KOPT-K1 (cell line): ENCODE data around the gene NRG3.

ENCODE experiments used
- H3K27ac ChIP-seq: fragments of 200-600 bp; sonication (generic); 2 replicates; pipeline ENCODE4 v1.5.1; 2016; ENCODE audit warnings: antibody characterized with exemption, mild to moderate bottlenecking, low read depth, low read length; ENCODE audit not compliant: poor library complexity, severe bottlenecking
- H3K36me3 ChIP-seq: fragments of 200-600 bp; sonication (generic); 2 replicates; pipeline ENCODE4 v1.5.1; 2017; ENCODE audit warnings: antibody characterized with exemption, mild to moderate bottlenecking, low read length, moderate library complexity; ENCODE audit not compliant: insufficient read depth
- H3K9me3 ChIP-seq: fragments of 200-600 bp; sonication (generic); 2 replicates; pipeline ENCODE4 v1.5.1; 2017; ENCODE audit warnings: antibody characterized with exemption, low read length, mild to moderate bottlenecking; ENCODE audit not compliant: insufficient read depth, poor library complexity, severe bottlenecking

Gene NRG3

GRCh38 chr10:82759050-82759449 is 884.1 kb downstream of the NRG3 start:
- Histone ChIP-seq H3K36me3 (no peaks in the 10 kb centered on the region), H3K9me3 (no peaks in the 10 kb centered on the region), H3K27ac (no peak overlapping the region)

DNA sequence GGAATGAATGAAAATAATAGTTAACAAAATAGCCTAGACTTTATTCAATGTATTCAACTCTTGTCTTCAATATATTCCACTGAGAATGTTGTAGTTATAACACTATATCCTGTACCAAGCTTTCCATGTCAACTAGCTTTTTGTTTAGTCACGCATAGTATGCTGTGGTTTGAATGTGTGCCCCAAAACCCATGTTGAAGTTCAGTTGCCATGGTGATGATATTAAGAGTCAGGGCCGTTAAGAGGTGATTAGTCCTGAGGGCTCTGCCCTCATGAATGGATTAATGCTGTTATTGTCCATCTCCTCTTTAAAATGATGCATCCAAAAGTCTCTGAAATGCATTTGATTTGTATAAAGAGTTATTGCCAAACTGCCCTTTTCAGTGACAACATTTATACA is 887.6 kb downstream of the NRG3 start:
- H3K27ac ChIP-seq = no peak overlapping the region
- H3K36me3 ChIP-seq = no peaks in the 10 kb centered on the region
- H3K9me3 ChIP-seq = no peaks in the 10 kb centered on the region

DNA sequence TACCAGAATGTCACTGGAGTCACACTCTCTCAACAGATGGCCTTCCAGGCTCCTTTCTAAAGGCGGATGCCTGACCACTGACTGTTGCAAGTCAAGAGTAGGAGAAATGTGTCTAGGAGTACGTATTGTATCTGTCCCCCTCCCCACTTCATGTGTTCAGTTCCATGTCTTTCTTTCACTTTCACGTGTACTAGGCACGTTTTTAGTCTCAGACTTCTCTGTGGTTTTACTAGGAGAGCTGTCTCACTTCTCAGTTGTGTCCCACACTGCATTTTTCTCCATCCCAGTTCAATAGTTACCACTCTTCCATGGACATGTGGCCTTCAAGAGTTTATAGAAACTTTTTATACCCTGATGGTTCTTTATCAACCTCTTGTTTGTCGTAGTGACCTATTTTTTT is 893.0 kb downstream of the NRG3 start:
- Histone ChIP-seq H3K9me3 (no peaks in the 10 kb centered on the region), H3K27ac (no peak overlapping the region)

GRCh38 chr10:82778908-82779307 is 903.9 kb downstream of the NRG3 start:
- no peaks in the 10 kb centered on the region for H3K9me3 ChIP-seq
- no peak overlapping the region for H3K27ac ChIP-seq

More for the DNA sequence above, 893.0 kb downstream of the NRG3 start:
- no peaks in the 10 kb centered on the region for H3K36me3 ChIP-seq

GRCh38 chr10:82796510-82796909 is 921.5 kb downstream of the NRG3 start:
- Histone ChIP-seq H3K9me3 (no peaks in the 10 kb centered on the region), H3K27ac (no peak overlapping the region)

More at GRCh38 chr10:82778908-82779307, 903.9 kb downstream of the NRG3 start:
- H3K36me3 ChIP-seq = no peaks in the 10 kb centered on the region

GRCh38 chr10:82801289-82801688 is 926.3 kb downstream of the NRG3 start:
- no peaks in the 10 kb centered on the region for H3K36me3 ChIP-seq
- no peak overlapping the region for H3K27ac ChIP-seq

More at GRCh38 chr10:82796510-82796909, 921.5 kb downstream of the NRG3 start:
- no peaks in the 10 kb centered on the region for H3K36me3 ChIP-seq

DNA sequence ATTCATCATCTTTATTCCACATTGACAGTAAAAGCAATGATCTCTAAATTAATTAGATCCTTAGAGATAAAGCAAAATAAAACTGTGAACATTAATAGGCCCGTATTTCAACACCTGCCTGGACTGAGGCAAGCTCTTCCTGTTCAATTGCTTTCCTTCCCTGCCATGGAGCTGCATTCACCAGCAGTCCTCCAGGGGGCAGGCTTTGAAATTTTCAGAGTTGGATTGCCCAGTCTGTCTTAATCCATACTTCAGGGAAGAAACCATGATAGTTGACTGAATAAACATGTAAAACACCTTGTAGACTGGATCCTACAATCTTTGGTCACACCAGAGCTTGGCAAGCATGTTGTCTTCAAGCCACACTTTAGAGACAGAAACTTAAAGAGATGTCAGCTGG is 936.6 kb downstream of the NRG3 start:
- no peaks in the 10 kb centered on the region for H3K36me3 ChIP-seq
- H3K27ac ChIP-seq = no peak overlapping the region
- no peaks in the 10 kb centered on the region for H3K9me3 ChIP-seq

More at GRCh38 chr10:82801289-82801688, 926.3 kb downstream of the NRG3 start:
- no peaks in the 10 kb centered on the region for H3K9me3 ChIP-seq

- Histone ChIP-seq H3K27ac (no peak overlapping the region), H3K36me3 (no peaks in the 10 kb centered on the region), H3K9me3 (no peaks in the 10 kb centered on the region)
These were observed 938.9 kb downstream of the NRG3 start for GRCh38 chr10:82813856-82814255.

- no peaks in the 10 kb centered on the region for H3K36me3 ChIP-seq
- no peaks in the 10 kb centered on the region for H3K9me3 ChIP-seq
- no peak overlapping the region for H3K27ac ChIP-seq
These were observed 939.6 kb downstream of the NRG3 start for GRCh38 chr10:82814635-82815034.

DNA sequence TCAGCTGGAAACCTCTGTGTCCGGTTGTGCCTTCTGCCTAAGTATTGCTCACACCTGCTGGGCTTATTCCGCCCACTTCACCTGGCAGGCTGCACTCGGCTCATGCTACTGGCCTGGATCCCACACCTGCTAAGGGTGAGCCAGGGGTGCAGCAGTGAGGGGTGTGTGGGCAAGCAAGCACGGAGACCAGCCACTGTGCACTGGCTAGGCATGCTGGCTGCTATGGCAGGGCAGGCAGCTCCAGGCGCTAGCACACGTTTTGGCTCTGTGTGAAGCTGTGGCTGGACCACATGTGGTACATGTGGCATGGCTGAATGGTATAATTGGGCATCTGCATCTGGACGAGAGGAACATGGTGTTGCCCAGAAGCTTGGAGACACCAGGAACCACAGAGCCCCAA is 940.7 kb downstream of the NRG3 start:
- Histone ChIP-seq H3K36me3 (no peaks in the 10 kb centered on the region), H3K27ac (no peak overlapping the region), H3K9me3 (no peaks in the 10 kb centered on the region)

DNA sequence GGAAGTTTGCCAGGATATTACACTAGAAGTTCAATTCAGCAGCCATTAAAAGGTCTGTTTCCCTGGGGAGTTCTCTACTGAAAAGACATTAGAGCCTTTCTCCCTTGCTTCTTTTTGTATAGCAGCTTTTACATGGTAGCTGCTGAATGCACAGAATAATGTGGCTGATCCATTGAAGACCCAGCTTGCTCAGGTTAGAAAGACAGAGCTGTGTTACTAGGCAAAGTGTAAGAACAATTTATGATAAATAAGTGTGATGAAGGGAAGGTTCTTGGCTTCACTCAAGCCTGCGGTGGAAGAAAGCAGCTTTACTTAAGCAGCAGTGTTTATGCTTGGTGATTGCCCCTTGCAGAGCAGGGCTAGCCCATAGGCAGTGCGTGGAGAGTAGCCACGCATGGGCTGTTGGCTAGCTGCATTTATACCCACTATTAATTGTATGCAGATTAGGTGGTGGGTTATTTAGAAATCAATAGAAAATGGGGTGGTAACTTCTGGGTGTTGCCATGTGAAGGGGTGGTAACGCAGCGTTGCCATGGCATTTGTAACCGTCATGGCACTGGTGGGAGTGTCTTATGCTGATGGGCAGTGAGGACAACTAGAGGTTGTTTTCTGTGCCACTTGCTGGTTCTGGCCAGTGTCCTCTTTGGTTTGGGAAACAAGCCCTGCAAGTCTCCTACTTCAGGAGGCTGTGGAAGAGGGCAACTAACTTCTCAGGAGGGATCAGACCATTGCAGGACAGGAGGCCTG is 942.9 kb downstream of the NRG3 start:
- no peak overlapping the region for H3K27ac ChIP-seq
- no peaks in the 10 kb centered on the region for H3K9me3 ChIP-seq

GRCh38 chr10:82821043-82821442 is 946.0 kb downstream of the NRG3 start:
- no peaks in the 10 kb centered on the region for H3K9me3 ChIP-seq
- H3K27ac ChIP-seq = no peak overlapping the region

More for the DNA sequence above, 942.9 kb downstream of the NRG3 start:
- no peaks in the 10 kb centered on the region for H3K36me3 ChIP-seq

DNA sequence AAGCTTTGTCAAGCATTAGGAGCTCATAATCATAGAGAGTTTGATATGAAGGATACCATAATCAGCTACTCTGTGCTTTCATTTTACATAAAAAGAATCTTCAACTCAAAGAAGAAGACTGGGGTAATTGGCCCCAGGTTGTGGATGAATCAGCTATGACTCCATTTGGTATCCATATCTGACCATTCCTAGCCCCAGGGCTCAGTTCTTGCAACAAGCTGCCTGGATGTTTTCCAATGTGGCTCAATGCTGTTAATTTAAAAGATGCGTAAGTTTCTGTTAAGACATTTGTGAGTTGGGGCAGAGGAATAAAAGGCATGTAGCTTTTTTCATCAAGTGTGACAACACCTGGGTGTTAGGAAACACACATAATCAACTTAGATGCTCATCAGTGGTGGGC is 951.1 kb downstream of the NRG3 start:
- Histone ChIP-seq H3K9me3 (no peaks in the 10 kb centered on the region), H3K27ac (no peak overlapping the region), H3K36me3 (no peaks in the 10 kb centered on the region)

More at GRCh38 chr10:82821043-82821442, 946.0 kb downstream of the NRG3 start:
- no peaks in the 10 kb centered on the region for H3K36me3 ChIP-seq

GRCh38 chr10:82827901-82828300 is 952.9 kb downstream of the NRG3 start:
- no peak overlapping the region for H3K27ac ChIP-seq
- H3K9me3 ChIP-seq = no peaks in the 10 kb centered on the region
- H3K36me3 ChIP-seq = no peaks in the 10 kb centered on the region

- H3K36me3 ChIP-seq = no peaks in the 10 kb centered on the region
- H3K9me3 ChIP-seq = no peaks in the 10 kb centered on the region
- H3K27ac ChIP-seq = no peak overlapping the region
These were observed 972.2 kb downstream of the NRG3 start for GRCh38 chr10:82847242-82847641.

DNA sequence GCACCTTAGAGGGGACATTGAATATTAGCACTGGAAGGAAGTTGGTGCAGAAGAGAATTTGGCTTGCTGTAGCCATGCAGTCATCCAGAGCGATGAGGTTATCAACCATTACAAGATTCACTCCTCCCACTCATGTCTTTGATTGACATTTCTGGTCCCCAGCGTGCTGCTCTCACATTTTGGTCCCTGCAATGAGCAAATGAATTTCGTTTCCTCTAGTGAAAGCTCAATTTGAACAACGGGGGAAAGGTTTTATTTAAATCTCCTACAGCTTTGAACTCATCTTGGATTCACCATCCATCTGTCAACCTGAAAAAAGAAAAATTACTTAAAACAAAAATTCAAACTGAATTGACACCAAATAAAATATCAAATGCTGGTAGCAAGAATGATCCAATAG is 975.2 kb downstream of the NRG3 start:
- Histone ChIP-seq H3K9me3 (no peaks in the 10 kb centered on the region), H3K36me3 (no peaks in the 10 kb centered on the region), H3K27ac (no peak overlapping the region)
